Lower lobe of right lung (tissue), 2 donors: ENCODE data around the gene COL19A1. TPM values are rescaled to one million over a fixed set of nuclear protein-coding genes. Genes with fewer than 3 reads are reported as not detected.

ENCODE experiments used
- ATAC-seq, 2 donors: fragments of 200-7000 bp; cut with Tn5 transposase; one replicate each; pipeline ENCODE4 v1.9.1; 2020 to 2022; ENCODE audit warnings: mild to moderate bottlenecking in 2 of 2, moderate library complexity in 2 of 2
- DNase-seq: peaks from one replicate; pipeline ENCODE4 v3.0.0-alpha.2; 2020
- H3K27ac ChIP-seq: fragments of 200-600 bp; one replicate; pipeline ENCODE4 v1.8.0; 2022
- H3K27me3 ChIP-seq: fragments of 200-600 bp; one replicate; pipeline ENCODE4 v1.8.0; 2022; ENCODE audit warnings: low read depth
- H3K36me3 ChIP-seq: fragments of 200-600 bp; one replicate; pipeline ENCODE4 v1.8.0; 2022; ENCODE audit warnings: mild to moderate bottlenecking
- H3K4me1 ChIP-seq: fragments of 200-600 bp; one replicate; pipeline ENCODE4 v1.8.0; 2022
- H3K4me3 ChIP-seq: fragments of 200-600 bp; one replicate; pipeline ENCODE4 v1.8.0; 2022; ENCODE audit warnings: mild to moderate bottlenecking
- H3K9me3 ChIP-seq: fragments of 200-600 bp; one replicate; pipeline ENCODE4 v1.8.0; 2022
- CTCF ChIP-seq: fragments of 200-600 bp; IDR thresholded peaks from one replicate; pipeline ENCODE4 v1.8.0; 2022; ENCODE audit warnings: antibody characterized with exemption, mild to moderate bottlenecking
- intact Hi-C: fragments of 100-400 bp; cut with DNase I; formaldehyde crosslinking; loops from one replicate; pipeline ENCODE4 v1.11.0; 2022
- total RNA-seq: library from RNA; stranded (reverse); fragmentation: NEBNext Ultra II Directional; extraction: Animal tissue kit (Norgen Biotek cat#: 25700); gene quantifications from one replicate; pipeline ENCODE4 v1.2.1, GENCODE V29; 2021
- donor health status: DM: no; HTN: yes; CAD: no; lungs with severe emphysema.

Gene COL19A1
- total RNA-seq, 1 donor from 2014 or later, result not detected

DNA sequence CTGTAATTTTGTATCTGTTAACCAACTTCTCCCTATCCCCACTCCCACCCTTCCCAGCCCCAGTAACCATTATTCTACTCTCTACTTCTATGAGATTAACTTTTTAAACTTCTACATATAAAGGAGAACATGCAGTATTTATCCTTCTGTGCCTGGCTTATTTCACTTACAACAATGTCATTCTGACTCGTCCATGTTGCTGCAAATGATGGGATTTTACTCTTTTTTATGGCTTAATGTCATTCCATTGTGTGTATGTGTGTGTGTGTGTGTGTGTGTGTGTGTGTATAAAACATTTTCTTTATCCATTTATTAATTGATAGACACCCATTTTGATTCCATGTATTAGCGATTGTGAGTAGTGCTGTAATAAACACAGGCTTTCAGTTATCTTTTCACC lies 76.1 kb downstream of the COL19A1 start:
- Histone ChIP-seq H3K4me1 (no peaks in the 10 kb centered on the region), H3K27me3 (no peaks in the 10 kb centered on the region), H3K9me3 (no peaks in the 10 kb centered on the region), H3K4me3 (no peak overlapping the region), H3K36me3 (no peaks in the 10 kb centered on the region), H3K27ac (no peak overlapping the region)
- no peak for ATAC-seq
- TF ChIP-seq CTCF, result no peak
- DNase-seq, result no peak
- intact Hi-C loops, result no loop called here

DNA sequence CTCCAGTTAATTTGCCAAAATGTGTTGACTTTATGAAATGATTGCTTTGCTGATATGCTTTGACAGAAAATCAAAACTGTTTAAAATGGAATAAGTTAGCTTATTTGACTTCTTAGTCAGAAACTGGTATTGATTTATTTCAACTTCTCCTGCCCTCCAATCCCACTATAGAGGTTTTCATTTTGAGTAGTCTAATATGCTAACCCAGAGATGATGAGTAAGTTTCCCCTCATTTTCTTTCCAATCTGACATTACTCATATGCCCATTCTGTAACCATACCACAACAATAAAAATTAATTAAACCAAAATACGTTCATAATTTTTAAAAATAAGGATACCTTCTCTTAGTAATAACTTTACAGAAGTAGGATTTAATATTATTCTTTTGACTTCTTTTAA lies 78.8 kb downstream of the COL19A1 start:
- ATAC-seq (no peak), DNase-seq (no peak)
- Histone ChIP-seq H3K36me3 (no peaks in the 10 kb centered on the region), H3K27me3 (no peaks in the 10 kb centered on the region), H3K4me1 (no peaks in the 10 kb centered on the region), H3K9me3 (no peaks in the 10 kb centered on the region), H3K27ac (no peak overlapping the region), H3K4me3 (no peak overlapping the region)
- intact Hi-C loops, result no loop called here
- TF ChIP-seq CTCF, result no peak

- no peak for DNase-seq
- no peak overlapping the region for H3K27ac ChIP-seq
- H3K4me1 ChIP-seq, result no peaks in the 10 kb centered on the region
- no peaks in the 10 kb centered on the region for H3K27me3 ChIP-seq
- TF ChIP-seq CTCF, result no peak
- no peaks in the 10 kb centered on the region for H3K36me3 ChIP-seq
- H3K4me3 ChIP-seq, result no peak overlapping the region
- no peaks in the 10 kb centered on the region for H3K9me3 ChIP-seq
- intact Hi-C loops, result no loop called here
- no peak for ATAC-seq
Observed at GRCh38 chr6:69948479-69949114, 82.2 kb downstream of the COL19A1 start.

- Histone ChIP-seq H3K4me1 (no peaks in the 10 kb centered on the region), H3K27ac (no peak overlapping the region), H3K36me3 (no peaks in the 10 kb centered on the region), H3K27me3 (no peaks in the 10 kb centered on the region), H3K4me3 (no peak overlapping the region), H3K9me3 (no peaks in the 10 kb centered on the region)
- TF ChIP-seq CTCF, result no peak
- intact Hi-C loops, result no loop called here
- no peak for DNase-seq
- ATAC-seq, result peak; percentile 46 to 65
Observed at GRCh38 chr6:69953491-69953890, 87.1 kb downstream of the COL19A1 start.

- DNase-seq, result no peak
- no peaks in the 10 kb centered on the region for H3K4me1 ChIP-seq
- intact Hi-C loops, result no loop called here
- no peaks in the 10 kb centered on the region for H3K27me3 ChIP-seq
- no peaks in the 10 kb centered on the region for H3K9me3 ChIP-seq
- no peaks in the 10 kb centered on the region for H3K36me3 ChIP-seq
- no peak for ATAC-seq
- no peak overlapping the region for H3K27ac ChIP-seq
- TF ChIP-seq CTCF, result no peak
- H3K4me3 ChIP-seq, result no peak overlapping the region
Observed at GRCh38 chr6:69954733-69955132, 88.4 kb downstream of the COL19A1 start.
